ENCODE results near the gene GAS7.

The GAS7 gene

DNA sequence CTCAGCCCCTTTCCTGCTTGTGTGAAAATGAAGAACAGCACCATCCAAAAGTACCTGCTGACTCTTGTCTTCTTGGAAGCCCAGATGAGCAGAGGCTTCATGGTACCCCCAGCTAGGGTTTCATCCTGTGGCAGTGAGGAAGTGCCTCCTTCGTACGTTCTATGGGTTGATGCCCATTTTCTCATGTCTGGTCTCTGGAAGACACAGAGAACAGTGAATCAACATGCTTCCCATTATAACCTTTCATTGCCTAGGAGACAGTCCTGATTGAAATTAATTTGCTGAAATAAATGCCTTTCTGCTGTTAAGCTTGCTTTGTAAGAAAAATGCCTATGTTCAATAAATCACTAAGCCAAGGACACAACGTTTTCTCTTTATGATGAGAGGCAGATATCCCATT is 329.9 kb downstream of the GAS7 start:
- no peak for DNase-seq

DNA sequence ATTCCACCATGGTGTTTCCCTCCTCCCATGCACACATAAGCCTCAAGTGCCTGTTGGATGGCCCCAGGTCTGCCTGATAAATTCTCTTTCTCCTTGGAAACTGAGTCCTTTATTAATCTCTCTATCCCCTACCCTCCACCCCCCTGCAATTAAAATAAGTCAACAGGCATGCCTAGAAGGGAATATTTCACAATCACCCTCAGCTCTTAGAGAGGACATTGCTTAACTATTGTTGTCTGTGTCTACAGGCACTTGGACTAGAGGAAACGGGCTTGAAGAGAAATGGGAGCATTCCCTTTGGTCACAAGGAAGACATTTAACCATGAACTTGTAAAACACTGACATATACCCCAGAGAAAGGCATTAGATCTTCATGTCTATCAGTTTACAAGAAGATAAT is 332.8 kb downstream of the GAS7 start:
- DNase-seq: no peak

DNA sequence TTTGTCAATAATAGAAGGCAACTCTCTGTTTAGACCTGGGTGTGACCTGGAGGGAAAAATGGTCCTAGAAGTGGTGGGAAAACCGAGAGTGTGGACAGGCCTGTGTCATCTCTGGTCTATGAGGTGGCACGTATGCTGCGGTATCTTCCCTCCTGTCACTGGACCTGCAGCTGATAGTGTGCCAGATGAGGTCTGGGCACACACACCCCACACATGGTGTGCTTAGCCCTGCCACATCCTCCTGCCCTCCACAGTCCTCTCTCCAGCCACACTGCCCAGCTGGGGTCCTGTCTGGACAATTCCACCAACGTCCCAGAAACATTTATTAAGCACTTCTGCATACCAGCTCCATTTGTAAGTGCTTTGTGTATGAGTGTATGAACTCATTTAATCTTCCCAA is 335.5 kb downstream of the GAS7 start:
- DNase-seq: no peak

- no peak for DNase-seq
Measured at GRCh38 chr17:9862220-9862619, 336.2 kb downstream of the GAS7 start.

DNA sequence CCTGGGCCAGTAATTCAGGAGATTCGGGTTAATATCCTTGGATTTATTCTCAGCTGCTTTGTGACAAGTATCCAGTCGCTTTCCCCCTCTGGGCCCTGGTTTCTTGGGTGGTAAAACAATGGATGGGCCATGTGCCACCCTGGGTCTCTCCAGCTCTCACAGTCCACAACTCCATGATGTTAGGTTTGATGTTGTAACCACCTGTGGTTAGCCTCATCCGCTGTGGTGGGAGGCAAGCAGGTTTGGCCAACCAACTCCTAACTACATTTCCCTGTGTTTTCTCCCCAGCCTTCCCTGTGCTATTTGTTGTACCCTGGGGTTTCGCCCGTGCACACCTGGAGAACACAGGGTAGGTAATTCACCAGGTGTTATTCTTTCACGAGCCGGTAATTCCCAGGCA is 337.6 kb downstream of the GAS7 start:
- no peak for DNase-seq

Data from hematopoietic multipotent progenitor cell treated with erythropoietin and hydrocortisone succinate and interleukin-3 and kit ligand, for 4 days (in vitro differentiated cells).